ENCODE data around the gene MFSD12.

GRCh38 chr19:3591876-3592613, 34.7 kb upstream of the MFSD12 start:
- TF ChIP-seq CTCF (IDR thresholded peaks at IDR 0.05 in 2 of 3, conservative IDR thresholded peaks at IDR 0.05 in 1 of 3; ENCODE audit: borderline replicate concordance in 1 of 3, insufficient read depth in 1 of 3, low read depth in 2 of 3, low read length in 2 of 3), result no peak
- TF ChIP-seq POLR2A (IDR thresholded peaks at IDR 0.05; ENCODE audit: borderline replicate concordance, extremely low read depth, insufficient read depth, insufficient read length), result no peak
- TF ChIP-seq ZFX (IDR thresholded peaks at IDR 0.05), result no peak
- TF ChIP-seq SIN3A (IDR thresholded peaks at IDR 0.05; ENCODE audit: low read depth), result no peak
- no peak for TF ChIP-seq POLR2AphosphoS5 (IDR thresholded peaks at IDR 0.05; ENCODE audit: low read depth, low read length)
- no peak for TF ChIP-seq EZH2 (IDR thresholded peaks at IDR 0.05)
- no peak for TF ChIP-seq ZNF274 (IDR thresholded peaks at IDR 0.05; ENCODE audit: low read depth, low read length)
- TF ChIP-seq YY1 (IDR thresholded peaks at IDR 0.05; ENCODE audit: extremely low read depth, insufficient replicate concordance, low read depth, low read length), result no peak
- no peak for TF ChIP-seq ATF3 (IDR thresholded peaks at IDR 0.05)
- TF ChIP-seq MAX (IDR thresholded peaks at IDR 0.05), result no peak
- no peak for TF ChIP-seq RAD21 (IDR thresholded peaks at IDR 0.05; ENCODE audit: low read depth)
